Medulla oblongata (tissue), 1 donor: Measurements from ENCODE around the gene SSU72.
"Not testable (repeated sequence)": the region's sequence is repeated elsewhere in the genome, so short reads cannot be mapped to it uniquely, and the experiment has no call there.

Source experiments
- DNase-seq: peaks from one replicate; pipeline ENCODE4 v3.0.0-alpha.2; 2015; ENCODE audit errors: extremely low spot score

Gene SSU72

DNA sequence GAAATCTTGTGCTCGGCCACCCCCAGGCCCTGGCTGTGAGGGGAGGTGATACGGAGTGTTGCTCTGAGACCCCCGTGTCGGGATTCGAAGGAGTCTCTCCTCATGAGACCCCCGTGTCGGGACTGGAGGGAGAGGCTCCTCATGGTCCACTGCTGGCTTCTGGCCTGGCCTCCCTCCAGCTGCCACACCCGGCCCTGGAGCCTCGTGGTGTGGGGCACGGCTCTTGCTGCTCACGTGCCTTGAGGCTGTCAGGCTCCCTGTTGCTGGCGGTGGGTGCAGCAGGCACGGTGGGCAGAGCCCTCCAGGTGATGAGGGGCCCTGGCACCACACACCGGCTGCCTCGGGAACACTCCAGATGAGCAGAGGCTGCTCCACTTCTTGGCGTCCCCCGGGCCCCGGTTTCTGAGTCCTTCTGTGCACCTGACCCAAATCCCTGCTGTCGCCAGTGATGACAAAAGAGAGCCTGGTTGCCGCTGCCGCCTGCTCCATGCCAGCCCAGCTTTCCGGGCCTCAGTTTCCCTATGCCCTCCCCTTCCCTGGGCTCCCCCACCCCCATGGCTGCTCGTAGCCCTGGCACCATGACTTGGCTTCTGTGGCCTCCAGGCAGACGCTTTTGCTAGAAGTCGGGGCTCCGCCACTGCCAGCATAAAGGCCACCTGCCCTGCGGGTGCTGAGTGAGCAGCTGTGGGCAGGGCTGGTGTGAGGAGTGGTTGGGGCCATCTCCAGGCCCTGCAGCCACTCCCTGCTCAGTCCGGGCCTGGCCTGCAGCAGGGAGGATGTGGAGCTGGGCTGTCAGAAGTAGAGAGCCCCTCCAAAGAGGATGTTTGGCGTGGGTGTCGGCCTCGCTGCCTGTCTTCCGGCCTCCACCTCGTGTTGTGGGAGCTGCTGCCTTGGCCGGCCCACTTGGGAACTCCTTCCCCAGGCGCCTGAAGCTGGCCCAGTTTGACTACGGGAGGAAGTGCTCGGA, 46.1 kb downstream of the SSU72 start:
- no peak for DNase-seq

DNA sequence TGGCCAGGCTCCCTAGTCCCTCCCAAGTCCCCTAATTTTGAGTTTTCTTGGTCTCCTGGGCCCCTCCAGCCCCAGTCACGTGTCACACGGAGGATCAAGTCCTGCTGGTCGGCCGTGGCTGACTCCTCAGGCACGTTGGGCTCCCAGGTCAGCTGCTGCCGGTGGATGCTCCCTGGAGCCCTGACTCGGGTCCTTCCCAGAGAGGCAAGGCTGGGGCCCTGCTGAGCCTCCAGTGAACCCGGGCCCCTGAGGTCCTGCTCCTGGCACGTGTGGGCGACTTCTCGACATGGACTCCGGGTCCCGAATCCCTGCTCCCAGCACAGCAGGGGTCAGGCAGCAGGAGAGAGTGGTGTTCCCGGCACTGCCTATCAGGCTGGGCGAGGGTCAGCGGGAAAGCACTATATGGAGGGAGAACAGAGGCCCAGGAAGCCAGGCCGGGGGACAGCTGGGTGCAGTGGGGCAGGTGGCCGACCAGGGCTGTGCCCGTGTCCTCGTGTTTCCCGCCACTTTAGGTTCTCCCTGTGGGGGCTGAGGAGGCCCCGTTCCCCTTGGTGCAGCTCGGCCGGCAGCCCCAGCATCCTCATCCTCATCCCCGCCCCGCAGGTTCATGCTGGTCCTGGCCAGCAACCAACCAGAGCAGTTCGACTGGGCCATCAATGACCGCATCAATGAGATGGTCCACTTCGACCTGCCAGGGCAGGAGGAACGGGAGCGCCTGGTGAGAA, 47.4 kb downstream of the SSU72 start:
- DNase-seq = no peak

GRCh38 chr1:1526476-1526875, 48.2 kb downstream of the SSU72 start:
- not testable (repeated sequence) for DNase-seq

GRCh38 chr1:1524750-1525383, 49.8 kb downstream of the SSU72 start:
- not testable (repeated sequence) for DNase-seq

GRCh38 chr1:1523651-1524050, 51.0 kb downstream of the SSU72 start:
- DNase-seq = not testable (repeated sequence)

- DNase-seq = not testable (repeated sequence)
Observed at GRCh38 chr1:1523226-1523625, 51.4 kb downstream of the SSU72 start.

GRCh38 chr1:1522536-1522935, 52.1 kb downstream of the SSU72 start:
- not testable (repeated sequence) for DNase-seq

DNA sequence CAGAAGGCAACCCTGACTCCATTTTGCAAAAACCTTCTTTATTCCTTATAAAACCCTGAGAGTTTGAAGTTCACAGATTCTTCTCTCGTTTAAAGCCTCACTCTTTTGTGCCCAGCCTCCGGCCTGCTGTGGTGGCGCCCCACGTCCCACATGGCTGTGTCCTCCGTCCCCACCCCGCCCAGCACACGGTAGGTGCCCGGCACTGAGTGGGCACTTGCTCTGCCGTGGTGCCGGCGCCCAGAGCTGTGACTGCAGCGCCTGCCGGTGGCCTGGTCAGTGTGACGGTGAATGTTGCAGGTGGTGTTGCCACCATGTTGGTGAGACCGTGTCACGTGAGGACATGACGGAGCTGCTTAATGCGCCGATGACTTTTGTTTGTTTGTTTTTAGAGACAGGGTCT, 53.3 kb downstream of the SSU72 start:
- no peak for DNase-seq

DNA sequence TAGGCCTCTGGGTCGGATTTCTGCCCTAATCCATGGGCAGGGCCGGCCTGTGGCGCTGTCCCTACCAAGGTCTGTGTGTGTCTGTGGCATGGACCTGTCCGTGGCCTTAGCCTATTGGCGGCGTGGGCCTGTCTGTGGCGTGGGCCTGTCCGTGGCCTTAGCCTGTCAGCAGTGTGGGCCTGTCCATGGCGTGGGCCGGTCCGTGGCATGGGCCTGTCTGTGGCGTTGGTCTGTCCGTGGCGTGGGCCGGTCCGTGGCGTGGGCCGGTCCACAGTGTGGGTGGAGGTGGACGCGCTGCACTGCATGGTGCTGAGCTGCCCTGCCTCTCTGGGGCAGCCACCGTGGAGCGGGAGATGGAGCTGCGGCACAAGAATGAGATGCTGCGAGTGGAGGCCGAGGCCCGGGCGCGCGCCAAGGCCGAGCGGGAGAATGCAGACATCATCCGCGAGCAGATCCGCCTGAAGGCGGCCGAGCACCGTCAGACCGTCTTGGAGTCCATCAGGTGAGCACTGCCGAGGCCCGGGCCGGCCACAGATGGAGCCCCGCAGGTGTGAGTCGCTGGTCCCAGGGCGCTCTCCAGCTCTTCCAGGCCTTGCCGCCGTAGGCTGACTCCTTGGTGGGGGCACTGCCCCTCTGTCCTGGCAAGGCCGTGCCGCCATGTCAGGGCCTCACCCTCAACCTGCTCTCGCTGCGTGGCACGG, 54.7 kb downstream of the SSU72 start:
- not testable (repeated sequence) for DNase-seq

- DNase-seq = not testable (repeated sequence)
Observed at GRCh38 chr1:1518621-1519007, 56.0 kb downstream of the SSU72 start.

GRCh38 chr1:1517973-1518620, 56.6 kb downstream of the SSU72 start:
- DNase-seq = no peak

- DNase-seq = not testable (repeated sequence)
Observed at GRCh38 chr1:1516923-1517322, 57.7 kb downstream of the SSU72 start.

DNA sequence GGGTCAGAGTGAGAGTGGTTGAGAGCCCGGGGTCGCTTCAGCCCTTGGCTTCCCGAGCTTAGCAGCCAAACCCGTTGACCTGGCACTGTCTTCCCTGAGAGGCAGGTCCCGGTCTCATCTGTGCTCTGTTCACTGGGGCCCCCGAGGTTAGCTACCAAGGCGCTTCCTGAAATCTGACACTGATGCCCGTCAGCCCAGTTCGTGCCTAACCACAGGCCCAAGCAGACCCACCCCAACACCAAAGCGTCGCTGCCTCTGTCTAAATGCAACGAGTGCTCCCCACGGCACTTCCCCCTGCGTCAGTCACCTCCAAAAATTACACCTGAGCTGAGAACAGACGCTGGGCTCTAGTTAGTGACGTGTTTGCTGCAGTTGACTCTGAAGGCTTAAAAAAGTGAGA, 60.3 kb downstream of the SSU72 start:
- not testable (repeated sequence) for DNase-seq

DNA sequence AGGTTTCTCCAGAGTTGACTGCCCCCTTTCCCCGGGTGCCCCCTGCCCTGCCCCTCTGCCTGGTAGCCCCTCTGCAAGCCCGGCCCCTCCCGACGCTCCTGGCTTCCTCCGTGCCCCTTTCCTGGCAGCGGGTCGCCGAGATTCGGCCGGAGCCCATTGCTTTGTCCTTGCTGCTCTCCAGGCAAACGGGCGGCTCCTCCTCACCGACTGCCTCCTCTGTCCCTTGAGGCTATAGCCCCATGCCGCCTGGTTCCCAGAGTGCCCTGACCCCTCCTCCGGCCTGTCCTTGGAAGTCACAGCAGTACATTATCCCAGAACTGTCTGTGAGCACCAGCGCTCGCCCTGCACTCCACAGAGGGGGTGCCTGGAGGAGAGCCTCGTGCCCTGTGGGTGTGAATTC, 61.0 kb downstream of the SSU72 start:
- not testable (repeated sequence) for DNase-seq

GRCh38 chr1:1512425-1512824, 62.2 kb downstream of the SSU72 start:
- DNase-seq = not testable (repeated sequence)

DNA sequence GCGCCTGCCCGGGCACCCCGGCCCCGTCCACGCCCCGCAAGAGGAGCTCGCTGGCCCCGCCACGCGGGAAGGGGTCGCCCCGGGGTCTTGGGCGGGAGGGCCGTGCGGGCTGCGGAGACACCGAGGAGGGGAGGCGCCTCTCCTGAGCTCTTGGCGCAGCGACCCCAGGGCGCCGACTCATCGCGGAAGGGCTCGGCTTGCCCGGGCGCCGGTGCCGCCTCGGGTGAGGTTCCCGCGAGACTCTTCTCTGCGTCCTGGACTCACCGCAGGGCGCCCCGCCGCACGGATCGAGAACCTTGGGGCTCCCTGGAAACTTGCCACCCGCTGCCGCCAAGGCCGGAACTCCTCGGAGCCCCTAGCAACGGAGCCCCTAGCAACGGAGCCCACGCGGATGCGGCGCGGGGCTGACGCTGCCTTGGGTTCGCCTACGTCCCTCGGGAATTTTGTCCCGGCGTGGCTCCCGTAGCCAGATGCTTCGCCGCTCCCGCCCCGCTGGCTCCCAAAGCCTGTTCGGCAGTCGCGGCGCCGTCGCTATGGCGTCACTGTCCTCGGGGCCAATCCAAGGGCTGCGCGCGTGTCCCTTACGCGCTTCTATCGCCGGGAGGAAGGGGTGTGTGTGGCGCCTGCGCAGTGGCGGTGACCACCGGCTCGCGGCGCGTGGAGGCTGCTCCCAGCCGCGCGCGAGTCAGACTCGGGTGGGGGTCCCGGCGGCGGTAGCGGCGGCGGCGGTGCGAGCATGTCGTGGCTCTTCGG, 63.0 kb downstream of the SSU72 start, which contains the start of gene ATAD3A:
ATAD3A (plus strand) TSS at position 630 of the 753 bp plus-strand sequence; CDS start at position 737, 107 bp downstream.
- peak; percentile 98 for DNase-seq

DNA sequence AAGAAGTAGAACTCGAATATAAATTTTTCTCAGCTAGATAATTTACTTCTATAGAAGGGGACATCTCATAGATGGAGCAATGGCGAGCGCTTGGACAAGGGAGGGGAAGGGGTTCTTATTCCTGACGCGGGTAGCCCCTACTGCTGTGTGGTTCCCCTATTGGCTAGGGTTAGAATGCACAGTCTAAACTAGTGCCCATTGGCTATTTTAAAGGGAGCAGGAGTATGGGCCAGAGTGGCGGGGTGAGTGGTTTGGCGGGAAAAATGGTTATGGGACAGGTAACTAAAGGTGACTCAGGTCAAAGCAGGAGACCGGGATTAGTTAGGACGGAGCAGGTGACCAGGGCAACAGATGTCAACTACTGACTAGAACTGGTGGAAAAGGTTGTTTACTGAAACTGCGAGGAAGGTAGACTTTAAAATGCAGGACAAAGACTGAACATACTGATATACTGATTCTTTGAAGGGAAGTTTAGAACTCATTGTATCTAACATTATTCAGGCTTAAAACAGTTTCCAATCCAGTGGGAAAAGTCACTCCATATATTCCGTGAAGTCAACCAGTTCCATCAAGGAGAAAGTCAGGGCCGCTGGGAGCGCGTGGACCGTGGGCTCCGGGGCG, 63.6 kb downstream of the SSU72 start:
- peak; percentile 17 for DNase-seq

DNA sequence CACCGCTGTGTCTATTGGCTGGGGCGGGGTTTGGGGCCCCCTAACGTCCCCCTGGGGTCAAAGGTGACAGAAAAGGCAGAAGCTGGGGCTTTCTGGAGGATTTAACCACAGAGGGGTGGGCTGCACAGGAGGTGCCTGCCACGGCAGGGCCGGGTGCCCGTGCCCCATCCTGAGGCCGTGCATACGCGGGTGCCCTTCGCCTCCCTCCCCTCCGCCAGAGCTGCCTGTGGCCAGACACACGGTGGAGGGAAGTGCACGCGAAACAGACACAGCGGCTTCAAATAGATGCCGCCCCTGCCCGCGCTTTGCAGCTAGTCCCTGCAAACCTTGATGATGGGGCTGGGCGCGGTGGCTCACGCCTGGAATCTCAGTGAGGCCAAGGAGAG, 65.2 kb downstream of the SSU72 start:
- not testable (repeated sequence) for DNase-seq

DNA sequence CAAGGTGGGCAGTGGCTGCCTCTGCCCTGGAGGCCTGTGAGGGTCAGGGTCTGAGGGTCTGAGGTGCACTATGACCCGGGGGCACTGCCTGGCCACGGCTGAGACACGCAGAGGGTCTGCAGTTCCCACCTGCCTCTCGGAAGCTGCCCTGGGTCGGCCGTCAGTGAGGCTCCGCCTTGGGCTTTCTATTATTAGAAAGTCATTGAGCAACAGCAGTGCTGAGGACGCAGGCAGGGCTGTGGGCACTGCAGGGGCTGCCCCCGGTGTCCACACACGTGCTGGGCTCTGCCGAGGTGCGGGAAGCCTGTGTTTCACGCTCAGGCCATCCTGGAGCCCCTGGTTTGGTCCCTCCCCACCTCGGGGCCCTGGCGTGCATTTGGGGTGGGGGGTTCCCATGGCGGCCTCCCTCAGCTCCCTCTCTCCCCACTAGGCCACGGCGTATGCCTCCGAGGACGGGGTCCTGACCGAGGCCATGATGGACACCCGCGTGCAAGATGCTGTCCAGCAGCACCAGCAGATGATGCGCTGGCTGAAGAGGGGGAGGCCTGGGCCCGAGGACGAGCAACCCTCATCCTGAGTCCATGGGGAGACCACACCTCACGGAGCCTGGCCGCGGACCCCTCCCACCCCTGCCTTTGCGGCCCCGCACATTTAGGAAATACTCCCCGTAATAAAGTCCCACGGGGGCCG, 65.7 kb downstream of the SSU72 start:
- not testable (repeated sequence) for DNase-seq
